Central memory CD4-positive, alpha-beta T cell (primary cell): ENCODE data around the gene CCDC182.

ENCODE experiments used
- DNase-seq: peaks from one replicate; pipeline ENCODE4 v3.0.0; 2022
- total RNA-seq, 3 experiments: gene quantifications; one replicate each; lab custom pipeline; 2026; lab: John Stamatoyannopoulos, UW

The CCDC182 gene
- 0 reads per million in 3 experiments for total RNA-seq

GRCh38 chr17:57745242-57745641 is at the start of gene CCDC182:
TSS of gene CCDC182 (minus strand) at chr17:57745299. CDS start at chr17:57745272, 27 bp downstream.
- no peak for DNase-seq

DNA sequence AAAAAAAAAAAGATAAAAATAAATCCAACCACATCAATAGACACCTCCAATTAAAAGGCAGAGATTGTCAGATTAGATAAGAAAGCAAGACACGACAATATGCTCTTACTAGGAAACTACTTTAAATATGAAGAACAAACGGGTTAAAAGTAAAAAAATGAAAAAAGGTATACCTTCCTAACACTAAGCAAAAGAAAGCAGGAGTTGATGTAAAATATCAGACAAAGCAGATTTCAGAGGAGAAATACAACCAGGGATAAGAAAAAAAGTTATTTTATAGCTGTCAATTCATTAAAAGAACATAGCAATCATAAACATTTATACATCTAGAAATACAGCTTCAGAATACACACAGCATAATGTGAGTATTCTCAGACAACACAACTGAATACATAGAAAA is 49.7 kb upstream of the CCDC182 start:
- DNase-seq, result no peak

DNA sequence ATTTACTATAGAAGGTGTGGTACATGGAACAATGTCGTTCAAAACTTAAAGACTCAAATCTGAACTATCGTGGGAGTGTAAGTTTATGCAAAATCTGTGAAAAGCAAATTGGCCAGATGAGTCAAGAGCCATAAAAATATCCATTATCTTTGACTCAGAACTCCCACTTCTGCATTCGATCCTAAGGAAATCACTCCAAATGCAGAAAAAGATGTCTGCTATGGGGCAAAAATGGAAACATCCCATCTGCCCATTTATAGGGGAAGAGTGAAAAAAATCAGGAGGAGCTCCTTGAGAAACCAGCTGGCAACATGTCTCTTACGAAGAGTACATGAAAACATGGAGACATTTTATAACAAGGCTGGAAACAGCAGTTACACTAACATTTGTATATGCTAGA is 43.6 kb upstream of the CCDC182 start:
- no peak for DNase-seq

DNA sequence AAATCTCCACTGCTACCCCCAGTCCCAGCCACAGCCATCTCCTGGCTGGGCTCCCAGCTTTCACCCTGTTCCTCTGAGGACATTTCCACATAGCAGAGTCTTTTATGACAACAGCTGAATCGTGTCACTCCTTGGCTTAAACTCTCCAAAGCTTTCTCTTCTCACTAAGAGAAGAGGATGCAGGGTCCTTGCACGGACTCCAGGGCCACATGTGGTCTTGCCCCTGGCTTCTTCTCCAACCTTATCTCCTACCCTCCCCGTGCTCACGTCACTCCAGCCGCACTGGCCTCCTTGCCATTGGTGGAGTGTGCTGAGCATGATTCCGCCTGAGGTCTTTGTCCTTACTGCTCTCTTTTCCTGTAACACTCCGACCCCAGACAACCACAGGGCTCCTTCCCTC is 39.9 kb upstream of the CCDC182 start:
- no peak for DNase-seq

GRCh38 chr17:57784226-57784895 is 39.3 kb upstream of the CCDC182 start:
- DNase-seq, result no peak

DNA sequence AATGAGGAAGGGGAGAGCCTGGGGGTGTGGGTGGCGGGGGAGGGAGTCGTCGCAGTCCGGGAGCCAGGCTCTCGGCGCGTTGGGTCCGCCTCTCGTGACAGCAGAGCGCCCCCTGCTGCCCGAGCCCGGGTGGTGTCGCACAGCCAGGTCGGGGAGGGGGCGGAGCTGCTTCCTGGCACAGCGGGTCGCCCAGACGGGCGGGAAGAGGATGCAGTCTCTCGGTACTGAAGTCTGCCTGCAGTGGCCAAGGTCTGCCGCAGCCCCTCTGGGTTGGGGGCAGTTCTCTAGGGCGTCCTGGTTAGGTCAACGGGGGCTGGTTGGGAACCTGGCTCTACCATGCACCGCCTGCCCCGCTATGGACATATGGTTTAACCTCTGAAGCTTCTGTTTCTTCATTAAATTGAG is 38.2 kb upstream of the CCDC182 start:
- DNase-seq, result peak; percentile 55

DNA sequence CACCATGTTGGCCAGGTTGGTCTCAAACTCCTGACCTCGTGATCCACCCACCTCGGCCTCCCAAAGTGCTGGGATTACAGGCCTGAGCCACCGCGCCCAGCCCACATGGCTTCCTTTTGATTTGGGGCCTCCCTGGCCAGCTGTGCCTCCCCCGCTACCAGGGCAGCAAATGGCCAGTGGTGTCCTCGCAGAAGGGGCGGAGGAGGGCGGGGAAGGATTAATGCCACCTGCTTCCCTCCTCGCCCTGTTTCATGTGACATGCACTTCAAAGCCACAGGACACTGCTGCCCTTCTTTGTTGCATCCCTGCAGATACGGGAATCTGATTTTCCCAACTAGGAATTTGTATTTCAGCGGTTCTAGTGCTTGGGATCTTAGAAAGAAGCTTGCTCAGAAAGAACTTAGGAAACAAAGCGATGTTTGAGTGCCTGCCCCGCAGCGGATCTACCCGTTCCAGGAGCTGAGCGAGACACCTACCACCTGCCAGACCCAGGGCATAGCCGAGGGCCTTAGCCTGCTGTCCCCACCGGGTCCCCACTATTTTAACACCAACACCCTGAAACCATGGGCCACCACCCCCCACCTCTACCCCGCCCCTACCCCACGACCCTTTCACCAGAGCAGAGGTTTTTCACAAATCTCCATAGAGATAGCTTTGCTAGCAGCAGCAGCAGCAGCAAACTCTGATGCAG is 37.7 kb upstream of the CCDC182 start:
- no peak for DNase-seq

- DNase-seq, result no peak
These were observed 37.0 kb upstream of the CCDC182 start for GRCh38 chr17:57782062-57782490.

- DNase-seq, result no peak
These were observed 36.4 kb upstream of the CCDC182 start for GRCh38 chr17:57781386-57782061.

DNA sequence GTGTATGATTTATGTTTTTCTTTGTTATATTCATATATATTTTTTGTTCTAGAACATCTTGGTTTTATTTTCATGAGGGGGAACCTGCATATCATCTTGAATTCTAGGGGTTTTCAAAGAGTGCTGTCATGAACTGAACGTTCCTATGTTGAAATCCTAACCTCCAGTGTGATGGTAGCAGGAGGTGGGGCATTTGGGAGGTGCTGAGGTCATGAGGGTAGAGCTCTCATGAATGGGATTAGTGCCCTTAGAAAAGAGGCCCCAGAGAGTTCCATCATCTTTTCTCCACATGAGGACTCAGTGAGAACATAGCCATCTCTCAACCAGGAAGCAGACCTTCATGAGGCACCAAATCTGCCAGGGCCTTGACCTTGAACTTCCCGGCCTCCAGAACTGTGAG is 34.6 kb upstream of the CCDC182 start:
- DNase-seq, result no peak

DNA sequence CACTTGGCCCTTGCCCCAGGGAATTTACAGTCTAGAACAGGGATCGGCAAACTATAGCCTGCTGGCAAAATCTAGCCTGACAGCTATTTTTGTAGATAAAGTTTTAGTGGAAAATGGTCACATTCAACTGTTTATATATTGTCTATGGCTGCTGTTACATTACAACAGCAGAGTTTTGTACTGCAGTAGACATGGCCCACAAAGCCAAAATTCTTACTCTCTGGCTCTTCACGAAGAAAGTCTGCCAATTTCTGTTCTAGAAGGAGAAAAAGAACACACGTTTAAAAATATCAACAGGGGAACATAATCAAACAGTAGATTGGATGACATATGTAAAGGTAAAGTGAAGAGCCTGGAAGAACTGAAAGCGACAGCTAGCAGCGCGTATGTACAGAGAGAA is 33.2 kb upstream of the CCDC182 start:
- DNase-seq, result no peak

DNA sequence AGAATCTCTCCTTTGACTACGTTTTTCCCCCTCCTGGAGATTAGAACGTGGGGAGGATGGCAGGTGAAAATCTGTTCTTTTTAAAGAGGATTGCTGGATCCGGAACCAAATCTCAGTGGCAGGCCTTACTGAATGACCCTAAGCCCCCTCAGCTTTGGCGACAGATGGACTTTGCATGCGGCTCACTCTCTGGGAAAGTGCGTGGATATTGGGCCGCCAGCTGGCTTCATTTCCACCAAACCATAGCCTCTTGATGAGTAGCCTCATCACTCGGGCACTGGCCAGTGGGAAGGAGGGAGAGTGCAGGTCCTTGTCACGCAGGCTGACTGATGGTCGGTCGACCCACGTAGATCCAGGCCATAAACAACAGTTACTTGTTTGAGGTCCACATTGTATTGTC is 31.3 kb upstream of the CCDC182 start:
- no peak for DNase-seq

- no peak for DNase-seq
These were observed 29.8 kb upstream of the CCDC182 start for GRCh38 chr17:57774872-57775271.

DNA sequence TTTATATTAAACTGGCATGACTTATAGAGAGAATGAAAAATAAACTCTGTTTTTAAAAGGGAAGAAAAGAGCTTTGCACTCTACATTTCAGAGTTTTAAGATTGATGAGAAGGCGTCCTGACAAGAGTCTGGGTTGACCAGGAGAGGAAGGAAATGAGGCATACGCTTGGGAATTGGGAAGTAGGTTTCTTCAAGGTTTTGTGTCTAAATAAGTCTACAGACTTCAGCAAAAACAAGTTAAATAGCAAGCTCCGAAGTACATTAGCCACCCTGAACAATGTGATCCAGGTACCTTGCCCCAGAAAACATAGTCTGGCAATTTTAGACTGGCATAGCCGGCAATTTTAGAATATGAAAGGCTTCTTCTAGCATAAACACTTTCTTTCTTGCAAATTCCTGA is 28.5 kb upstream of the CCDC182 start:
- DNase-seq, result no peak

DNA sequence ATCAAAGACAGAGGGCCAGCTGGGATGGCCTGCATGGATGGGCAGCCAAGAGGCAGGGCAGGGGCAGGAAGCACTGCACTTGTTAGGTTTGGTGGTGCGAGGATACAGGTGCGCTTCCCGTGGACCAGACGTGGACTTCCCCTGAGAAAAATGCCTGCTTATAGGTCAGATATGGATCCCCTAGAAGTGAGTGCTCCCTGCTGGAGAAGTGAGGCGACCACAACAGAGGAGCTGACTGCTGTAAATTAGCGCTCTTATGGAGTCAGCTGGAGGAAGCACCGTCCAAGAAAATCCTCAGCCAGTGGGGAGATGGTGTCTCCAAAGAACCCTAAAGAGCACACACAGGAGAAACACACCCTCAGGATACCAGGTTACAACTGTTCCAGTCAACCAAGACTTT is 27.7 kb upstream of the CCDC182 start:
- DNase-seq, result no peak

- no peak for DNase-seq
These were observed 22.5 kb upstream of the CCDC182 start for GRCh38 chr17:57767561-57767960.

GRCh38 chr17:57766318-57766943 is 21.3 kb upstream of the CCDC182 start:
- no peak for DNase-seq

GRCh38 chr17:57762452-57763395 is 17.6 kb upstream of the CCDC182 start:
- DNase-seq, result no peak

- DNase-seq, result no peak
These were observed 16.8 kb upstream of the CCDC182 start for GRCh38 chr17:57761887-57762286.

DNA sequence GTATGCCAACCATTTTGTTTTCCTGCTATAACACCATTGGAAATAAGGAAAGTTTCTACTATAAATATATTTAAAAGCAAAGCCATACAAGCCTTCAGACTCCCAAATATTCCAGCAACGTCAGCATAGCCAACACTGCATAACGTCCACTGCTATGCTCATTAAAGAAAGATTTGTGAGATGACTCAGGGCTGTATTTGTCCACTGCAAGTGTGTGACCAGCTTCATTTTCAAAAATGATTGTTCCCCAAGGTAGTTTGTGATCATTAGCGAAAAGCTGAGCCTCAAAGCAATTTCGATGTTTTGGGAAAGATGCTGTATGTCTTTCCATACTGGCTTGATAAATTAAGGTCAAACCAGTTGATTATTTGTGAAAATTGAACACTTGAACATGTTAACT is 14.9 kb upstream of the CCDC182 start:
- no peak for DNase-seq

DNA sequence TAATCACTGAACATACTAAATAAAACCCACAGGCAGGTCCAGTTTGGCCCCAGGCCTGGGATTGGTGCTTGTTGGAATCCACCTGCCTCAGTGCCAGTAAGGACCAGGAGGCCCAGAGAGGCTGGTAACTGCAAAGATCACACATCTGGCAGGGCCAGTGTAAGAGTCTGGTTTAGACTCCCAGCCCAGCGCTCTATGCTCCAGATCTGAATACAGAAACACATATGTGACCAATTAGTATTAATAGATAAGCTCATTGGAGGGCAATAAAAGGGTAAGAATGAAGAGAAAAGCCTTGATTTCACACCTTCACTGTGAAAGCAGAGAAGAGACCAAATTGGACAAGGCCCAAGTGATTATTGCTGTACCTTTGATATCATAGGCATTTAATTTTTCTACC is 13.6 kb upstream of the CCDC182 start:
- no peak for DNase-seq

DNA sequence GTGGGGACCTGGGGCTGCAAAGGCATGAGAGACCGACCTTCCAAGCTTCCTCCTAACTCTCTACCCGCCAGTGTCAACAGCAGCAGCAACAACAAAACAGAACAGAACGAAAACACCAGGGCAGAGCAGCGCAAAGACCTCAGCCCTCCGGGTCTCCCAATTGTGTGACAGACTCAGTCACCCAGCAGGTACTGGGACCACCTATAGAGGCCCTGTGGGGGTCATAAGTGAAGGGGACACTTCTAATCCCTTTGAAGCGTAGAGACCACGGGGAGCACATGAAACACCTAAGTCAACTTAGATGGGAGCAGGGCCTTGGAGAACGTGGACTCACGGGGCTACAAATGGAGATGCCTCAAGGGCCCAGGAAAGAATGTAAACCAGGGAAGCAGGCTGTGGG is 12.6 kb upstream of the CCDC182 start:
- DNase-seq, result no peak
